Osteoblast (primary cell): Measurements from ENCODE around the gene SLC12A7. TPM values are rescaled to one million over a fixed set of nuclear protein-coding genes. Genes with fewer than 3 reads are reported as not detected.
"Not testable (repeated sequence)": the region's sequence is repeated elsewhere in the genome, so short reads cannot be mapped to it uniquely, and the experiment has no call there.

Experiments
- DNase-seq: peaks from one replicate; pipeline ENCODE4 v3.0.0; 2011; ENCODE audit warnings: low spot score, mixed read lengths; ENCODE audit not compliant: insufficient read length; ENCODE audit errors: missing footprints
- H2AFZ ChIP-seq: 2 replicates; pipeline ENCODE4 v1.6.0; 2011; ENCODE audit warnings: mild to moderate bottlenecking, low read length
- H3K27ac ChIP-seq: 2 replicates; pipeline ENCODE4 v1.5.1; 2011; ENCODE audit warnings: mild to moderate bottlenecking, low read depth, low read length, moderate library complexity
- H3K27me3 ChIP-seq: 2 replicates; pipeline ENCODE4 v1.6.0; 2012; ENCODE audit warnings: mild to moderate bottlenecking, control low read depth, inconsistent platforms, low read length, moderate library complexity; ENCODE audit not compliant: insufficient read depth
- H3K36me3 ChIP-seq: 2 replicates; pipeline ENCODE4 v1.5.1; 2011; ENCODE audit warnings: mild to moderate bottlenecking, low read length, control low read depth, moderate library complexity; ENCODE audit not compliant: insufficient read depth
- H3K4me1 ChIP-seq: 2 replicates; pipeline ENCODE4 v1.5.1; 2011; ENCODE audit warnings: mild to moderate bottlenecking, low read length, control low read depth, moderate library complexity; ENCODE audit not compliant: insufficient read depth
- H3K4me2 ChIP-seq: 2 replicates; pipeline ENCODE4 v1.6.0; 2011; ENCODE audit warnings: mild to moderate bottlenecking, low read length; ENCODE audit not compliant: insufficient read depth
- H3K4me3 ChIP-seq: fragments of 200-600 bp; sonication (generic); 3 replicates; pipeline ENCODE4 v1.5.1; 2012; ENCODE audit warnings: mild to moderate bottlenecking, low read length, inconsistent platforms; ENCODE audit not compliant: insufficient read depth
- H3K79me2 ChIP-seq: 2 replicates; pipeline ENCODE4 v1.6.0; 2012; ENCODE audit warnings: mild to moderate bottlenecking, low read length, control low read depth, inconsistent platforms; ENCODE audit not compliant: insufficient read depth
- H3K9me3 ChIP-seq: 2 replicates; pipeline ENCODE4 v1.5.1; 2011; ENCODE audit warnings: low read depth, low read length, control low read depth
- H4K20me1 ChIP-seq: 2 replicates; pipeline ENCODE4 v1.6.0; 2012; ENCODE audit warnings: mild to moderate bottlenecking, low read length, control low read depth; ENCODE audit not compliant: insufficient read depth
- CTCF ChIP-seq: IDR thresholded peaks from 2 replicates; pipeline ENCODE4 v1.5.1; 2011; ENCODE audit warnings: mild to moderate bottlenecking, low read depth, low read length, moderate library complexity; ENCODE audit errors: extremely low read depth
- total RNA-seq: library from RNA; depleted of rRNA; stranded (reverse); fragments of >200 nt; gene quantifications from 2 replicates; pipeline ENCODE4 v1.2.3, GENCODE V29; 2012

SLC12A7 gene
- total RNA-seq, 1 donor, result 6.9 TPM

DNA sequence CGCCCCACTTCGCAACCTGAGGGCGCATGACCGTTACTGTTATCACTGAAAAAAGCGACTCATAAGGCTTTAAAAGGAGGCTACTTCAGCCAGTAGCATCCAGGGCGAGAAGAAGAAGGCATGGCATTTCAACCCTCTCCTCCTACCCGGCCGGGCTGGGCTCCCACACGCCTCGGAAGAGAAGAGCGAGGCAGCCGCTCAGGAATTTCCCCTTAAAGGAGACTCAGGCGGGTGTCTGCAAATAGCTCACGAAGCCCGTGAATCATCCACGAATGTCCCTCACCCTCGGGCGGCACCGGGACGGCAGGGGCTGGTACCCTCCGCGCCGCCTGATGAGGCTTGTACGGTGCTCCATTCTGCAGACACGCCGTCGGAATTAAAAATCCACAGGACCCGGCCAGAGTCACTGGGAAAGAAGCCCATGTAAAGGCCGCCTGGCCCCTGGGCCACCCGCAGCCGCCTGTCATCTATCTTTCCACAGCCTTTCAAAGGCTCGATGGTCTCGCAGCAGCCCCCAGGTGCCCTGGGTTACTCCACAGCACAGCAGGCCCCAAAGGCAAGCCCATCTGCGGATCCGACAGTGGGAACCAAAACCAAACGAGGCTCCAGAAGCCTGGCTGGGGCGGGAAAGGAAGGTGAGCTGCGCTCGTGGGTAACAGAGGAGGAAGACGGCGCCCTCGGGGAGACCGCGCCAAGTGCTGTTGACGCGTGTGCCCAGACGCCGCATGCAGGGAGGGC lies 11.8 kb downstream of the SLC12A7 start:
- no peaks in the 10 kb centered on the region for H3K4me1 ChIP-seq
- H3K27ac ChIP-seq, result no peak overlapping the region
- H3K4me3 ChIP-seq, result no peak overlapping the region
- no peaks in the 10 kb centered on the region for H3K9me3 ChIP-seq
- peaks cover 23% of the 10 kb centered on the region for H4K20me1 ChIP-seq
- TF ChIP-seq CTCF, result no peak
- H2AFZ ChIP-seq, result no peak overlapping the region
- DNase-seq, result no peak
- H3K4me2 ChIP-seq, result no peak overlapping the region
- no peaks in the 10 kb centered on the region for H3K27me3 ChIP-seq
- no peaks in the 10 kb centered on the region for H3K36me3 ChIP-seq
- no peaks in the 10 kb centered on the region for H3K79me2 ChIP-seq

GRCh38 chr5:1098986-1099597 lies 12.8 kb downstream of the SLC12A7 start:
- no peak for DNase-seq
- Histone ChIP-seq H3K27ac (no peak overlapping the region), H3K4me1 (no peaks in the 10 kb centered on the region), H3K4me2 (no peak overlapping the region), H3K4me3 (no peak overlapping the region), H3K79me2 (no peaks in the 10 kb centered on the region), H3K27me3 (no peaks in the 10 kb centered on the region), H3K36me3 (no peaks in the 10 kb centered on the region), H2AFZ (no peak overlapping the region), H3K9me3 (no peaks in the 10 kb centered on the region), H4K20me1 (peaks cover 15% of the 10 kb centered on the region)
- no peak for TF ChIP-seq CTCF

- DNase-seq, H3K4me1 ChIP-seq, H4K20me1 ChIP-seq, H2AFZ ChIP-seq, H3K79me2 ChIP-seq, H3K9me3 ChIP-seq, H3K4me3 ChIP-seq, H3K36me3 ChIP-seq, H3K27me3 ChIP-seq, H3K27ac ChIP-seq, H3K4me2 ChIP-seq: not testable (repeated sequence)
These were observed 13.9 kb downstream of the SLC12A7 start for GRCh38 chr5:1097988-1098385.

DNA sequence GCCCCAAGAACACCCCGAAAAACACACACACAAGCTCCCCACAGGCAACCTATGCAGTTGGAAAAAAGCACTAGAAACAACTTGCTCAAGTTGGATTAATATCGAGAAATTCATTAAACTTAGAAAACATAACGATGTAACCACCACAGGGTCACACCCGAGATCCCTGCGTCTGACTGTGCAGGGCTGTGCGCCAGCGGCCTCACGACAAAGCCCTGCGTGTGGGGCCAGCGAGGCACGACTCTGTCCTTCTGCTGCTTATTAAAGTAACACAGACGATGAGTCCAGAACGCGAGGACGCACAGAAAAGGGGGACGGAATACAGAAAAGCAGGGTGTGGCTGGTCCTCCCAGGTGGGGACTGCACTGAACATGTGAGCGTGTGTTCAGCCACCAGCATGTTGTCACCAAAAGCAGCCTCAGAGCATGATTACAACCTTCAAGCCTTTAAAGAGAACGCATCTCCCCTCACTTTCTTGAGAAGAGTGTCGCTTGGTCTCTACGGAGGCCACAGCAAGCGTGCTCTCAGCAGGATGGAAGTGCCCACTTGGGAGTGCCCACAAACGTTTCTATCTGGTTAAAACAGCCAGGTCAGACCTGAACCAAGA lies 14.4 kb downstream of the SLC12A7 start:
- Histone ChIP-seq H4K20me1 (peaks cover 9% of the 10 kb centered on the region), H3K4me1 (no peaks in the 10 kb centered on the region), H3K27ac (no peak overlapping the region), H3K36me3 (no peaks in the 10 kb centered on the region), H3K27me3 (no peaks in the 10 kb centered on the region), H3K4me3 (no peak overlapping the region), H3K9me3 (no peaks in the 10 kb centered on the region), H2AFZ (no peak overlapping the region), H3K79me2 (no peaks in the 10 kb centered on the region), H3K4me2 (no peak overlapping the region)
- TF ChIP-seq CTCF, result no peak
- no peak for DNase-seq
